Measurements from ENCODE around the gene ACBD4. TPM values are rescaled to one million over a fixed set of nuclear protein-coding genes. Genes with fewer than 3 reads are reported as not detected.

ACBD4 gene
- total and polyA plus RNA-seq, 2 of the 13 experiments (the other 11 are each of a cell fraction or from before 2014, with no cell fraction given), result 16.1 to 26.9 TPM

DNA sequence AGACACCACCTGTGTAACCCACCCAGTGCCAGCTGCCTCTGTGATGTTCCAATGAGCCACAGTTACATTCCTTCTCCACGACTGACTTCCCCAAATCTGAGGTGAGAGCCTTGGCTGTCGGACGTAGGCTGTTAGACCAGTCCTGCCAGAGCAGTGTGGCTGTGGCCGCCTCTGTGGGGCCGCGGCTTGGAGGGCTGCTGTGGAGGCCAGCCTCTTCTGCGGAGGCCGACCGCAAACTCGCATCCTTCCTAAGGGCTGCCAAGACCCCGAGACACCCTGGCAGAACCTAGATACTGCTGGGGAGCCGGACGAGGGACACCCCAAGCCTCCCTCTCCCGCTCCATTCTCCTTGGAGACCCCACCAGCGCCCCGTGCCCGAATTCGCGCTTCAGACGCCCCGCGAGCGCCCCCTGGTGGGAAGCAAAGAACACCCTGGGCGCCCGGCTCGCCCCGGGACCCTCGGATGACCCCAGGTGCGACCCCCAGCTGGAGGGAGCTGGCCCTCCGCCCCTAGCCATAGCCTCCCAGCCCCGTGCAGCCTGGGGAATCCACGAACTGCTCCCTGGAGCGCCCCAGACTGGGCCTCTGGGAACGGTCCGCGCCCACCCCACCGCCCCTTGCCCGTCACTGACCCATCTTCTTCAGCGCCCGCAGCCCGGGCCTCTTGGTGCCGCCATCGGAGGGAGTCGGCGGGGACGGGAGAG, 3.7 kb upstream of the ACBD4 start (continued):
- TF ChIP-seq, protein P1, sequence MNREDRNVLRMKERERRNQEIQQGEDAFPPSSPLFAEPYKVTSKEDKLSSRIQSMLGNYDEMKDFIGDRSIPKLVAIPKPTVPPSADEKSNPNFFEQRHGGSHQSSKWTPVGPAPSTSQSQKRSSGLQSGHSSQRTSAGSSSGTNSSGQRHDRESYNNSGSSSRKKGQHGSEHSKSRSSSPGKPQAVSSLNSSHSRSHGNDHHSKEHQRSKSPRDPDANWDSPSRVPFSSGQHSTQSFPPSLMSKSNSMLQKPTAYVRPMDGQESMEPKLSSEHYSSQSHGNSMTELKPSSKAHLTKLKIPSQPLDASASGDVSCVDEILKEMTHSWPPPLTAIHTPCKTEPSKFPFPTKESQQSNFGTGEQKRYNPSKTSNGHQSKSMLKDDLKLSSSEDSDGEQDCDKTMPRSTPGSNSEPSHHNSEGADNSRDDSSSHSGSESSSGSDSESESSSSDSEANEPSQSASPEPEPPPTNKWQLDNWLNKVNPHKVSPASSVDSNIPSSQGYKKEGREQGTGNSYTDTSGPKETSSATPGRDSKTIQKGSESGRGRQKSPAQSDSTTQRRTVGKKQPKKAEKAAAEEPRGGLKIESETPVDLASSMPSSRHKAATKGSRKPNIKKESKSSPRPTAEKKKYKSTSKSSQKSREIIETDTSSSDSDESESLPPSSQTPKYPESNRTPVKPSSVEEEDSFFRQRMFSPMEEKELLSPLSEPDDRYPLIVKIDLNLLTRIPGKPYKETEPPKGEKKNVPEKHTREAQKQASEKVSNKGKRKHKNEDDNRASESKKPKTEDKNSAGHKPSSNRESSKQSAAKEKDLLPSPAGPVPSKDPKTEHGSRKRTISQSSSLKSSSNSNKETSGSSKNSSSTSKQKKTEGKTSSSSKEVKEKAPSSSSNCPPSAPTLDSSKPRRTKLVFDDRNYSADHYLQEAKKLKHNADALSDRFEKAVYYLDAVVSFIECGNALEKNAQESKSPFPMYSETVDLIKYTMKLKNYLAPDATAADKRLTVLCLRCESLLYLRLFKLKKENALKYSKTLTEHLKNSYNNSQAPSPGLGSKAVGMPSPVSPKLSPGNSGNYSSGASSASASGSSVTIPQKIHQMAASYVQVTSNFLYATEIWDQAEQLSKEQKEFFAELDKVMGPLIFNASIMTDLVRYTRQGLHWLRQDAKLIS (CRISPR knock-in tag; IDR thresholded peaks at IDR 0.05), result no peak
- TF ChIP-seq RFX1 (IDR thresholded peaks at IDR 0.05) (no peak), RAD21 (CRISPR knock-in tag; IDR thresholded peaks at IDR 0.05) (peak; percentile 90), FOXP1 (IDR thresholded peaks at IDR 0.05) (no peak), FOXP1 (CRISPR knock-in tag; IDR thresholded peaks at IDR 0.05) (no peak), MXD4 (CRISPR knock-in tag; IDR thresholded peaks at IDR 0.05) (no peak), NR2C2 (CRISPR knock-in tag; IDR thresholded peaks at IDR 0.05; ENCODE audit: borderline replicate concordance) (no peak), PHF21A (CRISPR knock-in tag; IDR thresholded peaks at IDR 0.05) (no peak), ZNF572 (CRISPR knock-in tag; IDR thresholded peaks at IDR 0.05) (no peak), KAT8 (CRISPR knock-in tag; IDR thresholded peaks at IDR 0.05) (no peak), ZC3H4 (CRISPR knock-in tag; IDR thresholded peaks at IDR 0.05; ENCODE audit: borderline replicate concordance) (no peak), TCF7 (IDR thresholded peaks at IDR 0.05; ENCODE audit: low read depth) (no peak)
- TF ChIP-seq, protein P2, sequence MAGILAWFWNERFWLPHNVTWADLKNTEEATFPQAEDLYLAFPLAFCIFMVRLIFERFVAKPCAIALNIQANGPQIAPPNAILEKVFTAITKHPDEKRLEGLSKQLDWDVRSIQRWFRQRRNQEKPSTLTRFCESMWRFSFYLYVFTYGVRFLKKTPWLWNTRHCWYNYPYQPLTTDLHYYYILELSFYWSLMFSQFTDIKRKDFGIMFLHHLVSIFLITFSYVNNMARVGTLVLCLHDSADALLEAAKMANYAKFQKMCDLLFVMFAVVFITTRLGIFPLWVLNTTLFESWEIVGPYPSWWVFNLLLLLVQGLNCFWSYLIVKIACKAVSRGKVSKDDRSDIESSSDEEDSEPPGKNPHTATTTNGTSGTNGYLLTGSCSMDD (CRISPR knock-in tag; IDR thresholded peaks at IDR 0.05), result no peak
- TF ChIP-seq, protein P3, sequence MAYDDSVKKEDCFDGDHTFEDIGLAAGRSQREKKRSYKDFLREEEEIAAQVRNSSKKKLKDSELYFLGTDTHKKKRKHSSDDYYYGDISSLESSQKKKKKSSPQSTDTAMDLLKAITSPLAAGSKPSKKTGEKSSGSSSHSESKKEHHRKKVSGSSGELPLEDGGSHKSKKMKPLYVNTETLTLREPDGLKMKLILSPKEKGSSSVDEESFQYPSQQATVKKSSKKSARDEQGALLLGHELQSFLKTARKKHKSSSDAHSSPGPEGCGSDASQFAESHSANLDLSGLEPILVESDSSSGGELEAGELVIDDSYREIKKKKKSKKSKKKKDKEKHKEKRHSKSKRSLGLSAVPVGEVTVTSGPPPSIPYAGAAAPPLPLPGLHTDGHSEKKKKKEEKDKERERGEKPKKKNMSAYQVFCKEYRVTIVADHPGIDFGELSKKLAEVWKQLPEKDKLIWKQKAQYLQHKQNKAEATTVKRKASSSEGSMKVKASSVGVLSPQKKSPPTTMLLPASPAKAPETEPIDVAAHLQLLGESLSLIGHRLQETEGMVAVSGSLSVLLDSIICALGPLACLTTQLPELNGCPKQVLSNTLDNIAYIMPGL (CRISPR knock-in tag; IDR thresholded peaks at IDR 0.05; ENCODE audit: borderline replicate concordance in 1 of 2, low read depth in 1 of 2), result peak; percentile 58 to 83
- TF ChIP-seq, protein P4, sequence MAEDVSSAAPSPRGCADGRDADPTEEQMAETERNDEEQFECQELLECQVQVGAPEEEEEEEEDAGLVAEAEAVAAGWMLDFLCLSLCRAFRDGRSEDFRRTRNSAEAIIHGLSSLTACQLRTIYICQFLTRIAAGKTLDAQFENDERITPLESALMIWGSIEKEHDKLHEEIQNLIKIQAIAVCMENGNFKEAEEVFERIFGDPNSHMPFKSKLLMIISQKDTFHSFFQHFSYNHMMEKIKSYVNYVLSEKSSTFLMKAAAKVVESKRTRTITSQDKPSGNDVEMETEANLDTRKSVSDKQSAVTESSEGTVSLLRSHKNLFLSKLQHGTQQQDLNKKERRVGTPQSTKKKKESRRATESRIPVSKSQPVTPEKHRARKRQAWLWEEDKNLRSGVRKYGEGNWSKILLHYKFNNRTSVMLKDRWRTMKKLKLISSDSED (CRISPR knock-in tag; IDR thresholded peaks at IDR 0.05), result no peak
- TF ChIP-seq, protein P5, sequence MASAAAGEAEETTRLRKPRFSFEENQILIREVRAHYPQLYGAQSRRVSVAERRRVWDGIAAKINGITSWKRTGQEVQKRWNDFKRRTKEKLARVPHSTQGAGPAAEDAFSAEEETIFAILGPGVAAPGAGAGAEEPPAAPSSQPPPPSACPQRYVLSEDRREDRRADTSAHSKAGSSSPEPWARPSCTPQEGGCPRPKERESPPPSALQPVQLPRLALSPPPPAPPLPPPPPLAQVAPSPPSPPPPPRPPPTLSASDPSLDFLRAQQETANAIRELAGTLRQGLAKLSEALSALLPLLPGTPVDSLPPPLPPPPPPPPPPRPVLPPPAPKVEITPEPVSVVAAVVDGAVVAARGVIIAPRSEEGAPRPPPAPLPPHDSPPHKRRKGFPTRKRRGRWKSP (CRISPR knock-in tag; IDR thresholded peaks at IDR 0.05), result no peak
- TF ChIP-seq, protein P6, sequence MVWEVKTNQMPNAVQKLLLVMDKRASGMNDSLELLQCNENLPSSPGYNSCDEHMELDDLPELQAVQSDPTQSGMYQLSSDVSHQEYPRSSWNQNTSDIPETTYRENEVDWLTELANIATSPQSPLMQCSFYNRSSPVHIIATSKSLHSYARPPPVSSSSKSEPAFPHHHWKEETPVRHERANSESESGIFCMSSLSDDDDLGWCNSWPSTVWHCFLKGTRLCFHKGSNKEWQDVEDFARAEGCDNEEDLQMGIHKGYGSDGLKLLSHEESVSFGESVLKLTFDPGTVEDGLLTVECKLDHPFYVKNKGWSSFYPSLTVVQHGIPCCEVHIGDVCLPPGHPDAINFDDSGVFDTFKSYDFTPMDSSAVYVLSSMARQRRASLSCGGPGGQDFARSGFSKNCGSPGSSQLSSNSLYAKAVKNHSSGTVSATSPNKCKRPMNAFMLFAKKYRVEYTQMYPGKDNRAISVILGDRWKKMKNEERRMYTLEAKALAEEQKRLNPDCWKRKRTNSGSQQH (CRISPR knock-in tag; IDR thresholded peaks at IDR 0.05; ENCODE audit: low read depth), result no peak
- TF ChIP-seq, protein P7, sequence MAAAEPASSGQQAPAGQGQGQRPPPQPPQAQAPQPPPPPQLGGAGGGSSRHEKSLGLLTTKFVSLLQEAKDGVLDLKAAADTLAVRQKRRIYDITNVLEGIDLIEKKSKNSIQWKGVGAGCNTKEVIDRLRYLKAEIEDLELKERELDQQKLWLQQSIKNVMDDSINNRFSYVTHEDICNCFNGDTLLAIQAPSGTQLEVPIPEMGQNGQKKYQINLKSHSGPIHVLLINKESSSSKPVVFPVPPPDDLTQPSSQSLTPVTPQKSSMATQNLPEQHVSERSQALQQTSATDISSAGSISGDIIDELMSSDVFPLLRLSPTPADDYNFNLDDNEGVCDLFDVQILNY (CRISPR knock-in tag; conservative IDR thresholded peaks at IDR 0.05), result no peak
